ENCODE data around the gene AIDA.

AIDA gene

DNA sequence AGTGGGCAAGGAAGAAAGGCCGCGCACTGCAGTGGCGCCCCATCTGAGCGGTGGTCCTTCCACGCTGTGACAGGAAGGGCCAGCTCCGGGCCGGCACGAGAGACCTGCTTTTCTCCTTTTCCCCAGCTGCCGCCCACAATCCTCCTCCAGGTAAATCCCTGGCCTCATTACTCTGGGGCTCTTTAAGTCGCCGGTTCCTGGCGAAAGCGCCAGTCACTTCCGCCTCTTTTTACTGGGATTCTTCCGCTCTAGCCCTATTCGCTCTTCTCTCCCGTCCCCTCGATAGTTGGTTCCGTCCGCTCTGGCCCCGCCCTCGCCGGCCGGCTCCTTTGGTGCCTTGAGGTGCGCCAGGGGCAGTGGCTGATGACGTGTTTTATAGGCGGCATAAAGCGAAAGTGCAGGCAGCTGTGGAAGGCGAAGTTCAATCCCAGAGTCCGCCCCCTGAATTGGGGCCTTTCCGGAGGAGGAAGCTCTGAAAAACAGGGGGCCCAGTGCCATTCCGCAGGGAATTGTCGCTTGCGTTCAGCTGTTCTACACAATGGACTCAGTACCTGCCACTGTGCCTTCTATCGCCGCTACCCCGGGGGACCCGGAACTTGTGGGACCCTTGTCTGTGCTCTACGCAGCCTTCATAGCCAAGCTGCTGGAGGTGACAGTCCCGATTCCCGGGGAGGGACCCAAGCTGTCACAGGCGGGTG is 68.2 kb downstream of the AIDA start:
- peak; percentile 99 for DNase-seq (ENCODE audit: low read depth, low spot score)

DNA sequence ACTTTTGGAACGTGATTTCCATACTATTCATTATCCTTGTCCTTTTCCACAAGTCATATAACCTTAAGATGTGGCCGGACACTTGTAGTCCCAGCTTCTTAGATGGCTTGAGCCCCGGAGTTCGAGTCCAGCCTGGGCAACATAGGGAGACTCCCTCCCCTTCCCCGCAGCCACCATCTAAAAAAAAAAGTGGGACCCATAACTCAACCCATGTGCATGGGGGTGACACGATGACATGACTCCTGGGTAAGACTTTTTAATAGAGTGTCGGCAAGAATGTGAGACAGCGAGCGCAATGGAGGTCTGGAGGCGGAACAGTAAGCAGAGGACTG is 68.7 kb downstream of the AIDA start:
- DNase-seq (ENCODE audit: low read depth, low spot score) = no peak

DNA sequence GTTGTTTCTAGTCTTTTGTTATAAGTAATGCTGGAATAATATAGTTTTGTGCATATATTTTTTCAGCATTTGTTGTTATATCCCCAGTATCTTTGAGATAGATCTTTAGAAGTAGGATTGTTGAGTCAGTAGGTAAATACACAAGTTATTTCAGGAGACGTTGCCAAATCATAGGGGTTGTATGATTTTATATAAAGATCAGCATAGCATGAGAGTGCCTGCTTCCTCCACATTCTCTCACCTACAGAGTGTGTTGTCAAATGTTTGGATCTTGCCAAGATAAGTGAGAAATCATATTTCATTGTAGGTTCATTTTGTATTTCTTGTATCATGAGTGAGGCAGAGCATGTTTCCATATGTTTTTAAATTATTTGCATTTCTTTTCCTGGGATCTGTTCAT is 69.8 kb downstream of the AIDA start:
- no peak for DNase-seq (ENCODE audit: low read depth, low spot score)

DNA sequence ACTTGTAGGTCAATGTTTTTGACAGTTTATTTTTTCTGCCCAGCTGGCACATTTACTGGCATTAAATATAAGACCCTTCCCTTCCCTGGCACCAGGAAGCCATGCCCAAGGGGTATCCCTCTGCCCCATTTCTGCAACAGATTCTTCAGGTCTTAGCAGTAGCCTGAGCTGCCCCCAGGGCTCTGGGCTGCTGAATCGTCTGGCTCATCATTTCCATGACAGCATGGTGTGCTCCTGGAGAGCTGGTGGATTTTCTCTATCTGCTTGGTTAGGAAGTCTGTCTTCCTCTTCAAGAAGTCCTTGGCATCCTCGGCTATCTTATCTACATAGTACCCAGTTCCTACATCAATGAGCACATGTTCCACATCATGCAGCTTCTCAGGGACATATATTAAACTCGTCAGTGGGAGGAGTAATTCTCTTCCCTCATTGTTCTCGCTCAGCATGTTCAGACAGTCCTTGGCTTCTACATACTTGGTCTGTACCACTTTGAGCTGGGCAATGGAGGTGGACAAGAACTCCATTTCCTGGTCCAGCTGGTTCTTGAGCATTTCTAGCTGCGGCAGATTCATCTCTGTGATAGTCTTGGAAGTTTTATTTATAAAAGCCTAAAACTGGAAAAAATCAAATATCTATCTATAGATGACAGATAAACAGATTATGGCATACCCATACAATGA is 70.9 kb downstream of the AIDA start:
- no peak for DNase-seq (ENCODE audit: low read depth, low spot score)

DNA sequence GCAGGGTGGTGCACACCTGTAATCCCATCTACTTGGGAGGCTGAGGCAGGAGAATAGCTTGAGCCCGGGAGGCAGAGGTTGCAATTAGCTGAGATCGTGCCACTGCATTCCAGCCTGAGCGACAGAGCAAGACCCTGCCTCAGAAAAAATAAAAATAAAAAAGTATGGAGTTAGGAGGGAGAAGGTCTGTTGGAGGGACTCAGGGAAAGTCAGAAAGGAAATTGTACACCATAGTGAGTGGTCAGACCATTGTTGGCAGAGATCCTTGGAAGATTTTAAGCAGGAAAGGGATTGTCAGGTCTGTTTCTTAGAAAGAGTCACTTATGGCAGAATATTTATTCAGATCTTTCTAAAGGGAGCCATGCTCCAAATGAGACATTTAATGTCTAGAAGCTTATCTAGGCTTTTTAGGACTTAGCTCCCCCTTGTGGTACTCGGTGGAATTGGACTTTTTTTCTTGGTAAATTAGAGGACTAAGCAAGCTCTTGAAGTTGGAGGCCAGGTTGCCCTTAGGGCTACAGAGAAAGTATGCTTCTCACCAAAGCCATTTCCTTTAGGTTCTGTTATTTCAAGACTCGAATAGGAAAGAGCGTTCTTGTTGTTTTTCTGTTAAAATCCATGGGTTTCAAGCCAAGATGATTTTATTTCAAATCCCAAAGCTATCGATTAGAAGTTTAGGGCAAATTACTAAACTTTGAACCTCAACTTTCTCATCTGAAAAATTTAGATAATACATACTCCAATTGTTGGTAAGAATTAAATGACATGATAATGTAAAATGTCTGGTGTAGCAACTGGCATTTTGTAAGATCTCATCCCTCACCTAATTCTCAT is 77.9 kb downstream of the AIDA start:
- DNase-seq (ENCODE audit: low read depth, low spot score) = peak; percentile 92

DNA sequence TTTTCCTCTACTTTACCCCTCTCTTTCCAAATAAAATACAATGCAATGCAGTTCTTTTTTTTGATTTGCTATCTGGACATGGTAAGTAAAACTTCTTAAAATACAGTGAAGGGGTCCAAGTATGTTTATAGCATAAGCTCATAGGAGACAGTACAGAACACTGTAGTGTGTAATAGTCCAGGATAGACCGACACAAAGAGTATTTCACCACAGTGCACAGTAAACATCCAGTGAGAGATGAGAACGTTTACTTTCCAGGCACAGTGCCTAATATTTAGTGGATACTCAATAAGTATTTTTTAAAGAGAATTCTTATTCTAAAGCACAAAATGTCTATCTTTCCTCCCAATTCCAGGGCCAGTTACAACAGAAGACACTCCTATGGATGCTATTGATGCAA is 79.5 kb downstream of the AIDA start:
- DNase-seq (ENCODE audit: low read depth, low spot score) = no peak

DNA sequence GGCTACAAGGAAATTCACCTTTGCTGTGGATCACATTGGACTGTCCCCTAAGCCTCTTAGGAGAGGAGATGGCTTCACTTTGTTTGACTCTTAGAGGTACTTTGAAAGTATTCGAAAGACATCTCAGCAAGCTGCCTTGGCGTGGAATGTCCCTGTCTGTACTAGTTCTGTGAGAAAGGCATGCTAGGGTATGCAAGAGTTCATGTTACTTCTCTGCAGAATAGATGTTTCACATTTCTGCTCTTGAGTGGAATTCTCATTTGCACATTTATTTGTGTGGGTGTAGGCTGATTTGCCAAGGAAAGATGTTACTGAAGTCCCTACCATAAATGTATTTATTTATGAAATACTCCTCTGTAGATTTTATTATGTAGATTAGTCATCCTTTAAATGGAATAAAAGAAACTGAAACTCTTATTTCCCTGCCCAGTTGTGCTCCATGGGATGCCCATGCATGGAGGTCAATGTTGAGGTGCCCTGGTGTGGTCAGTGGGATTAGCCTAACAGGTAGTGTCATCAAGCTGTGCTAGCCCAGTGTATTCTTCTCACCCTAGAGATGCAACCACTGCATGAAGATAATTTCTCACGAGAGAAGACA is 80.6 kb downstream of the AIDA start:
- DNase-seq (ENCODE audit: low read depth, low spot score) = peak; percentile 4

DNA sequence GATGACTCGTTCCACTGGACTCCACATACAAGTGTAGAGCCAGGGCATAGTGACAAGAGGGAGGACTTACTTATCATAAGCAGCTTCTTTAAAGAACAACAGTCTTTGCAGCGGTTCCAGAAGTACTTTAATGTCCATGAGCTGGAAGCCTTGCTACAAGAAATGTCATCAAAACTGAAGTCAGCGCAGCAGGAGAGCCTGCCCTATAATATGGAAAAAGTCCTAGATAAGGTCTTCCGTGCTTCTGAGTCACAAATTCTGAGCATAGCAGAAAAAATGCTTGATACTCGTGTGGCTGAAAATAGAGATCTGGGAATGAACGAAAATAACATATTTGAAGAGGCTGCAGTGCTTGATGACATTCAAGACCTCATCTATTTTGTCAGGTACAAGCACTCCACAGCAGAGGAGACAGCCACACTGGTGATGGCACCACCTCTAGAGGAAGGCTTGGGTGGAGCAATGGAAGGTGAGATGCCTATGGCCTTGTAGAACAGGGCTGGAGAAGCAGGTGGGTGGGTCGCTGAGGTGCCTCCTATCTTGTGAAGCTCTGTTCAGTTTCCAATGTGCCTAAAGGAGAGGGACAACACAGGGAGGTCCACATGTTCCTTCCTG is 82.3 kb downstream of the AIDA start:
- peak; percentile 36 for DNase-seq (ENCODE audit: low read depth, low spot score)

DNA sequence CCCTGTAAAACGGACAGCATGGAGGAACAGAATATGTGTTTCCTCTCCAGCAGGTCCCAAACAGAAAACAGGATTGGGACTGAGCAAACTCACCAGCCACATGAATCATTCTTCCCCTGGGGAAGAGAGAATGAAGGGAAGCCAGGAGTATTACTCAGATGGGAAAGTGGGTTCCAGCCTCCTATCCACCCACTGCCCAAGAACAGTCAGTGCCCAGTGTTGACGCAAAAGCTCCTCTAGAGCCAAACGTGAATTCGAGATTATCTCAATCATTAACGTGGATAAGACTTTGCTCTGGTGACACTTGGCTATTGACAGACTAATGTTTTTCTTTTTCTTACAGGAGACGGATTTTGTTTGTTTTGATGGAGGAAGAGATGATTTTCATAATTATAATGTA is 85.1 kb downstream of the AIDA start:
- peak; percentile 35 for DNase-seq (ENCODE audit: low read depth, low spot score)

DNA sequence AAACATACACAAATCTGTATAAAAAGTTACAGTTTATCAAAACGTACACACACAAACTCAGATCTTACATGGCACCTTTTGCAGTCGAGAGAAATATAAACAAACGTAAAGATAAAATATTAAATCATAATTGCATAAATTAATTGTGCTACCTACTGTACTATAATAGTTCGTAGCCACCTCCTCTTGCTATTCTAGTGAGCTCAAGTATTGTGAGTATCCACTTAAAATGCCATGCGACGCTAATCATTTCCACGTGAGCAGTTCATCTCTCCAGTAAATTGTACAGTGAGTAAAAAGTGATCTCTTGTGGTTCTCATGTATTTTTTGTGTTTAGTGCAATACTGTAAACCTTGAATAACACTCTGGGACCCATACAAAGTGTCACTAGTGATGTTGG is 88.1 kb downstream of the AIDA start:
- DNase-seq (ENCODE audit: low read depth, low spot score) = no peak

DNA sequence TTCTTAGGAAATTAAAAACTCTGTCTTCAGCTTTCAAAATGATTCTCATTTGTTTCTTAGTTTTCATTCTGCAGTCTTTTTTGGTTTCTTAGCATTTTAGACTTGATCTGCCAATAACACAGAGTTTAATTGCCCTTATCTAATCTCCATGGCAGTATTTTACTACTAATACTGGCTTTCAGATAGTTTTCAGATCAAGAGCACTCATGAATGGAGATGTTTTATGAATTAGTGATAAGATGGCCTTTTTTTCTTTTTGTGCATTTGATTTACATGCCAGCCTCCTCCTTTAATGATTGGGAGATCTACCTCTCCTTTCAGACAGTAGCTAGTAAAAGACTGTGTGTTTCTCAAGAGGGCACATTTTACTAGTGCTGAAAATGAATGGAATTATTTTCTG is 88.8 kb downstream of the AIDA start:
- no peak for DNase-seq (ENCODE audit: low read depth, low spot score)

DNA sequence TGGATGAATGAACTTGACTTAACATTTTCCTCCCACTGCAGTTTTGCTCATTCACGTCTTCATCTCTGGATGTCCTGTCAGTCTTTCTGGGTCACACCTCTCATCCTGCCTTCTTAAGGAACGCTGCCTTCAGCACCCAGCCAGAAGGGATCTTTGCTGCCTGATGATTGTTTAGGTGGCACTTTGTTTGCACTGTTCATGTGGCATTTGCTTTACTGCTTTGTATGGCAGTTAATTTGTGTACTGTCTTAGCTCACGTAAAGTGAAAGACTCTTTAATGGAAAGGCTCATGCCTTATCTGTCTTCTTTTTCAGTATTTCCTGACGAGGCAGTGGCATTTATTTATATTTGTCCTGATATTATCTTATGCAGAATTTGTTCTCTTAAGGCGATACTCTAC is 89.5 kb downstream of the AIDA start:
- DNase-seq (ENCODE audit: low read depth, low spot score) = no peak

DNA sequence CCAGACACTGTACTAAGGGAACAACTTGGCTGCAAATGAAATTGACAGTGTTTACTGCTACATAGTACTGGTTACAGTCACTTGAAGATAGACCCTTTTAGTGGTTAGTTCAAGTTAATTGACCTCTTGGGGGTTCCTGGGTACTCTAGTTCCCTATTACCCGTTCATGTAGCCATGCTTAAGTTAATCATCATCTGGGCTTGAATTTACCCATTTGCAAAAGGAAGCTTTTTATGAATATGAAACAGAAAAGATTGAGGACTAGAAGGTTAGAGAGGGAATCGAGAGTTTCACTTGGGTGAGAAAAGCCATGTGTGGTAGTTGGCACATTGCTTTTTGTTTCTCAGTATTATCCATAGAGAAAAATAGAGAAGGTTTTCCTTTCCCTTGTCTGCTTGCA is 91.7 kb downstream of the AIDA start:
- no peak for DNase-seq (ENCODE audit: low read depth, low spot score)

DNA sequence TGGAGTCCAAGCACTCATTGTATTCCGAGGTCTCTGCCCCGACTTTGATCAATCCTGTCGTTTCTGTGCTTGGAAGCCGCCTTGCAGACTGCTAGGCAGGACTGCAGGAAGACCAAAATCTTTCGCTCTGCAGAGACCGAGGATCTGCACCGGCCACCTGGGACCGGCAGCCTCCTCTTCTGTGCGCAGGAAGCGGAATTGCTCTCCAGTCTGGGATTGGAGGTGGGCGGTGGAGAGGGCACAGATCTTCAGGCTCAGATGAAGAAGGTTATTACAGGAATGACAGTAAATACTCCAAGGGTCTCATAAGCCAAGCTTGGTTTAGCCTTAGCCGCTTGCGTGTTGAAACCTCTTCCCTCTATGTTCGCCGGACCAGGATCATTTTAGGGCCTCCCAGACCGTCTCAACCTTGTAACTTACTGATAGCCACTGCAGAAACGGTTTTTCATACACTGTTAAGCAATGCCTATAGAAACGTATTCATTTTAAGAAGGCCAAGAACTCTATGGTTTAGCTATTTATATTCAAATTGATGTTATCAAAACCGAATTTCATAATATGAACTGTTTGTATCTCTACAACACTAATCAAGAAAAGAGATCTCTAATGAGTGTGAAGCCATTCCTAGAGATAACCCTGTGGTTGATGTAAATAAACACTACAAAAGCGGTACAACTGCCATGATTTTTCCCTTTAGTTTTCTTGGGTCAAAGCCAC is 93.3 kb downstream of the AIDA start:
- DNase-seq (ENCODE audit: low read depth, low spot score) = peak; percentile 59
